ENCODE data around the gene ST6GALNAC3. TPM values are rescaled to one million over a fixed set of nuclear protein-coding genes. Genes with fewer than 3 reads are reported as not detected.

Gene ST6GALNAC3
- total RNA-seq, 2 experiments from 2014 or later, result 3.0 to 3.5 TPM

DNA sequence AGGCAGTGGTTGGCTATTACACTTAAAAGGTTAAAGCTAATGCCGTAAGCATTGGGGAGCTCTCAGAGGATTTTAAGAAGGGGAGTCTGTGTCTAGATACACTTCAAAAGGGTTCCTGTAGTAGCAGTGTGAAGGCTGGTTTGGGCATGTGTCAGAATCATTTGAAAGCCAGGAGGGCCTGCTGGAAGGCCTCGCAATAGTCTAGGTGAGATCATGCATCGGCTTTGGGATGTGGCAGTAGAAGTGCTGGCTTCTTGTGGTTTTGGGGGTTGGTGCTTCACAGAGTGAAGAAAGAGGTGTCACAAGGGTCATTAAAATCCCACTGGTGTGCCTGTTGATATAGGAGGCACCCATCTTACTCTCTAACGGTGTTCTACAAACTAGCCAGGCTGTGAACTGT, 85.7 kb downstream of the ST6GALNAC3 start:
- no peak overlapping the region for H3K4me3 Mint-ChIP-seq
- no peaks in the 10 kb centered on the region for H3K27me3 Mint-ChIP-seq
- no peak for DNase-seq
- no peak overlapping the region for H3K27ac Mint-ChIP-seq
- H3K9me3 Mint-ChIP-seq, result no peaks in the 10 kb centered on the region
- H3K4me1 Mint-ChIP-seq, result peaks cover 6% of the 10 kb centered on the region
- no peaks in the 10 kb centered on the region for H3K36me3 Mint-ChIP-seq

DNA sequence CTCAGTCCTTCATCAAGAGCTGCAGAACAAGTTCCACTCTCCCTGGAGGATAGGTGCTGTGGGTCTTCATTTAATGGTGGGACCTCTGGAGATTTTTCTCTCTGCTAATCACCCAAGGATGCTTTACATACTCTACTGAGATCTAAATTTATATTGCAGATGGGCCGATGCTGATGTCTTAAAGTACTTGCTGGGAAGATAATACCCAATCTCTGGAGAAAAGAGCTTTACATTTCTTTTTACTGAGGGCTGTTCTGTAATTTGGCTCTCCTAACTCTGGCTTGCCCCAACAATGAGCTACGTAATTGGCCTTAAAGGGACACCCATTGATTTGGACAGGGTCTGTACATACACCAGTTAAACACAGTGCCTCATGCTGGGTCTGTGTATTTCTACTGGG, 86.9 kb downstream of the ST6GALNAC3 start:
- Mint-ChIP-seq H3K36me3 (peaks cover 2% of the 10 kb centered on the region), H3K27ac (no peak overlapping the region), H3K4me3 (no peak overlapping the region), H3K4me1 (peaks cover 6% of the 10 kb centered on the region), H3K9me3 (peaks cover 3% of the 10 kb centered on the region), H3K27me3 (no peaks in the 10 kb centered on the region)
- DNase-seq, result no peak

DNA sequence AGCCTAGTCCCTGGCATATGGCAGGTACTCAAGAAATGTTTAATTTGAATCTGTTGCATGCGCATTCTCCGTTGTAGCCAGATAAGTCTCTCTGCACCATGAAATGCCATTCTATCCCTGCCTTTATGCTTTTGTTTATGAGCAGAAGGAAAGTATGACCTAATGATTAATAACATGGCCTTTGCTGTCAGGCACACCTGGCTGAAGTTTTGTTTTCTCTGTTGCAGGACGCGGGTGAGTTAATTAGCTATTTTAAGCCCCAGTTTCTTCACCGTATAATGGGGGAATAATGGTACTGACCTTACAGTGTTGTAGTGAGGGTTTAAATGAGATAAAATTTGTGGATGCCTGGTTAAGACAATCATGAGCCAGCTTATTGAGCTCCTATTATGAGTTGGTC, 87.7 kb downstream of the ST6GALNAC3 start:
- Mint-ChIP-seq H3K27ac (no peak overlapping the region), H3K4me3 (no peak overlapping the region), H3K36me3 (peaks cover 6% of the 10 kb centered on the region), H3K9me3 (peaks cover 7% of the 10 kb centered on the region), H3K4me1 (peaks cover 6% of the 10 kb centered on the region), H3K27me3 (no peaks in the 10 kb centered on the region)
- no peak for DNase-seq

DNA sequence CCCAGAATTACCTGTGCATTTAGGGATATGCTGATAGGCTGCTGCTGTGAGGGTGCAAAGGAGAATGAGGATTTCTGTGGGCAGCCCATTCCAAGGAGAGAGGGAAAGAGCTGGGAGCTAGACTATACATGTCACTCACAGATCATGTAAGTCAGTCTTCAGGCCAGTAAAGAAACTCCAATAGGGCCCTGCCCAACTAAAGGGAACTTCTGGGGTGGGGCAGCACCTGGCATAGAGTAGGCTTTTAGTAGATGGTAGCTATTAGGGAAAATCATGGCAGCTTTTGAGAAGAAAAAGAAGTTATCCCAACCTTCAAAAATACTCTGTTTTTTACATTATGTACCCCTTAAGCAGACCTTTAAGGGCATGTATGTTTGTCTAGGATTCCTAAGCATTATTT, 89.6 kb downstream of the ST6GALNAC3 start:
- Mint-ChIP-seq H3K4me1 (peaks cover 7% of the 10 kb centered on the region), H3K36me3 (peaks cover 20% of the 10 kb centered on the region), H3K4me3 (no peak overlapping the region), H3K27ac (no peak overlapping the region), H3K27me3 (no peaks in the 10 kb centered on the region), H3K9me3 (peaks cover 18% of the 10 kb centered on the region)
- no peak for DNase-seq

DNA sequence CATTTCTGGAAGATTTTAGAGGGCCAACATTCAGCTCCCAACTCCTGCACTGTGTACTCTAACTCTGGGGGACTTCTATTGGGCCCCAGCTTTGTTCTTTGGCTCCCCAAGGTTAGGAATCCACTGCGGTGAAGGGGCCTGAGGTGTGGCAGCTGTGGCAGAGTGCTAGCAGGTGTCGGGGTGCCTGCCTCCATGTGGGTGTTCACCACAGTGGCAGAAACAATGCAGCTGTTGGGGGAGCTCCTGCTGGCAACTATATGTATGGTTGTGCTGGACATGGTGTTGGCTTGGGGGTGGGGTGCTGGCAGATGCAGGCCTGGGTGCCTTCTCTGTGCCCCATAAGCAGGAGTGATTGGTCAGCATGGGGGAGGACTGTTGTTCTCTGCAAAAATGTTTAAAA, 95.5 kb downstream of the ST6GALNAC3 start:
- H3K27me3 Mint-ChIP-seq, result no peaks in the 10 kb centered on the region
- peak overlapping the region; percentile 27 for H3K27ac Mint-ChIP-seq
- H3K4me3 Mint-ChIP-seq, result no peak overlapping the region
- peaks cover 14% of the 10 kb centered on the region for H3K4me1 Mint-ChIP-seq
- DNase-seq, result no peak
- peaks cover 30% of the 10 kb centered on the region for H3K9me3 Mint-ChIP-seq
- H3K36me3 Mint-ChIP-seq, result peaks cover 31% of the 10 kb centered on the region

DNA sequence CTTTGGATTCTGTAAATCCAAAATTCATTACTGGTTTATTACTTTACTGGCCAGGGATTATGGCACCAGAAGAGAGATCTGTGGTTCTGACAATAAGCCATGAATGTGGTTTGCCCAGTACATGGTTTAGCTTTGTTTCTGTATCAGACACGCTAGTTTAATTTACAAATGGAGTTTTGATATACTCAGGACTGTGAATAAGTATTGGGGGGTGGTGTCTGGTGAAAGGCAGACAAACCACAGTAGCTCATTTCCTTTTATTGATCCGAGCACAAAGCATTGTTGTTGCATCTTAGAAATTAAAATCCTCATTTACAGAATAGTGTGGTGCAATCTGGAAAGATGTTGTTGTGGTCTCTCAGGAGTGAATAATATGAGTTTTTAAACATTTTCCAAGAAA, 96.0 kb downstream of the ST6GALNAC3 start:
- Mint-ChIP-seq H3K4me3 (no peak overlapping the region), H3K36me3 (peaks cover 32% of the 10 kb centered on the region), H3K27ac (no peak overlapping the region), H3K27me3 (no peaks in the 10 kb centered on the region), H3K4me1 (peaks cover 16% of the 10 kb centered on the region), H3K9me3 (peaks cover 30% of the 10 kb centered on the region)
- DNase-seq, result no peak

DNA sequence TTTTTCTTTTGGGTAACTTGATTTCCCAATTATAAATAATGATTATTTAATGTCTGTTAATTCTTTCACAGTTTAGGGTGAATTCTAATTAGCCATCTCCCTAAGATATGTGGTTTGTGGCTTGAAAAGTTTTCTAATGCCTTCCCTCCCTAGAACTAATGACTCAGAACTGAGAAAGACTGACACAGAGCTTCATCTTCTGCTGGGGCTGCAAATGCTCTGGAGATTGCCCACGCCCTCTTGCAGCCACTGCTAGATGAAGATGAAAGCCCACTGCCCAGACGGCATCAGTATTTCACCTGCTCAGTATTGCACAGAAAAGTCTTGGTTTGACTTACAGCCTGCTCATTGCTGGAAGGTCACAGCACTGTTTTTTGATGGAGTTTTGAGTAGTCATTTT, 101.5 kb downstream of the ST6GALNAC3 start:
- Mint-ChIP-seq H3K36me3 (peaks cover 9% of the 10 kb centered on the region), H3K4me3 (no peak overlapping the region), H3K4me1 (peaks cover 10% of the 10 kb centered on the region), H3K27ac (no peak overlapping the region), H3K27me3 (no peaks in the 10 kb centered on the region), H3K9me3 (peaks cover 13% of the 10 kb centered on the region)
- peak; percentile 38 for DNase-seq

DNA sequence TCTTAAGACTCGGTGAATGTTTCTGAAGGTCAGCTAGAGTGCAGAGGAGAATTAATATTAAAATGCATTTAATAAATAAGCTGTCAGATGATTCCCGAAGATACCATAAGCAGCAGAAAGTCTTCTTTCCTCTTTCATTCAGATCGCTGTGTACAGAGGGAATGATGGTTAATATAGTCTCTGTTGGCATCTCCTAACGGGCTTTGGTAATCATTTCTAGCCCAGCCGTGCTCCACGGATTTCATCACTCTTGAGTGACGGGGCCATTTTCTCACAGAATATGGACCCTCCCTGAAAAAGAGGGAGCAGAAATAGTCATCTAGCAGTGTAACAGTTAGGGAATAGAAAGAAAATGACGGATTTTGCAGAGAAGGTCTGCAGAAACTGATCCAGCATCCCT, 103.1 kb downstream of the ST6GALNAC3 start:
- Mint-ChIP-seq H3K9me3 (peaks cover 9% of the 10 kb centered on the region), H3K4me3 (no peak overlapping the region), H3K27ac (no peak overlapping the region), H3K27me3 (no peaks in the 10 kb centered on the region), H3K4me1 (peaks cover 10% of the 10 kb centered on the region), H3K36me3 (peaks cover 1% of the 10 kb centered on the region)
- DNase-seq, result no peak

DNA sequence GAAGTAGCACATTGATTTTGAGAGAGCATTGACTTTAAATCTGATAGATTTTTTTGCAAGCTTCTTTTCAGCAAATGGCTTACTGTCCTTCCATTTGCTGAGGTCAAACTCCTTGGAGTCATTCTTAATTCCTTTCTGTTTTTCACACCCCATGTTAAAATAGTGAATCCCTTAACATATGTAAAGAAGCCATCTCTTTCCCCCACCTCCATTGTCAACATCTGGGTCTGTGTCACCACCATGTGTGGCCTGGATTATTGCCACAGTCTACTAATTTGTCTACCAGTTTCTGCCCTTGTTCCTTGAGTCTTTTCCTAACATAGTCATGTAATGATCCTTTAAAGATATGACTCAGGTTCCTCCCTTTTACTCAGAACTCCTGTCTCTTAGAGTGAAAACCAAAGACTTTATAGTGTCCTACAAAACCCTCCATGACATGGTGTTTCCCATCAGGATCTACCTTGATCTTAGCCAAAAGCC, 104.7 kb downstream of the ST6GALNAC3 start:
- Mint-ChIP-seq H3K27me3 (no peaks in the 10 kb centered on the region), H3K4me1 (peaks cover 10% of the 10 kb centered on the region), H3K27ac (no peak overlapping the region), H3K4me3 (no peak overlapping the region), H3K36me3 (peaks cover 1% of the 10 kb centered on the region), H3K9me3 (peaks cover 1% of the 10 kb centered on the region)
- DNase-seq, result no peak

DNA sequence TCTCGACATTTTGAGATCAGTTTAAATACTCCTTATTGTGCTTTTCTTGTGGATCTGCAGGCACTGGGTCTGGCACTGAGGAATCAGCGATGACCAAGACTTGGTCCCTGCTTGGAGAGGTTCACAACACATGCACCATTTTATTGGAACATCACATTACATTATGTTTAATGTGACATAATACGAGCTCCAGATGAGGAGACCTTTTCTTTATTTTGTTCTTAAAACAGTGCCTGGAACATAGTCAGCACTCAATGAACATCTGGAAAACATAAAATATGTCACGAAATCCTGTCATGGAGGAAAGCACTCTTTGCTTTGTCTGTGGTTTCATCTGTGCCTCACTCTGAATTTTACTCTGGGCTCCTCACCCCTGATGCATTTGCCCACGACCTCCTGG, 110.7 kb downstream of the ST6GALNAC3 start:
- H3K9me3 Mint-ChIP-seq, result peaks cover 1% of the 10 kb centered on the region
- H3K27ac Mint-ChIP-seq, result no peak overlapping the region
- H3K4me3 Mint-ChIP-seq, result no peak overlapping the region
- H3K36me3 Mint-ChIP-seq, result peaks cover 3% of the 10 kb centered on the region
- no peaks in the 10 kb centered on the region for H3K4me1 Mint-ChIP-seq
- H3K27me3 Mint-ChIP-seq, result no peaks in the 10 kb centered on the region
- no peak for DNase-seq

DNA sequence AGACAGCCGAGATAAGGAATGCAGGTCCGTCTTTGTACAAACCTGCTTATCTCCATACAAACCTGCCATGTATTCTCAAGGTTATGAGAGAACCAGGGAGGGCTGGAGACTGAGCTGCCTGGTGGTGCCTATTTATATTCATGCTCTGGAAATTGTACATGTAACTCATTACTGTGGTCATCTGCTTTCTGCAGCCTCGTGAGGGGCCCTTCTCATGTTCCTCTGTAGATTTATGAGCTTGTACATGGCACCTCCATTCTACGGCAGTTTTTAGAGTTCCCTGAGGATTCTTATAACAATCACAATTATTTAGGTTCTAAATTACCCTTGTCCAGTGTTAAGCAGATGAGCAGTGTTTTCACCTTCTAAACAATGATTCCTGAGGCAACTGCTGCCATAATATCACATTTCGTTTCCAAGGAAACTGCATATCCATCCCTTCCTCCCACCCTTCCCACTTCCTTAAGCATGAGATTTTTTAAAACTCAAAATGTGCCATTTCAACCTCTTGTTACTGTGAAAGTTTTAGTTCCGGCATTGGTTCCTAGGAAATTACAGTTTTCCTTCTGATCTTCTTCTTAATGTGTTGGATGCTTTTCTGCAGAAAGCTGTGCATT, 112.1 kb downstream of the ST6GALNAC3 start:
- H3K27ac Mint-ChIP-seq, result no peak overlapping the region
- DNase-seq, result no peak
- no peaks in the 10 kb centered on the region for H3K9me3 Mint-ChIP-seq
- peaks cover 3% of the 10 kb centered on the region for H3K36me3 Mint-ChIP-seq
- no peaks in the 10 kb centered on the region for H3K4me1 Mint-ChIP-seq
- H3K27me3 Mint-ChIP-seq, result no peaks in the 10 kb centered on the region
- H3K4me3 Mint-ChIP-seq, result no peak overlapping the region

DNA sequence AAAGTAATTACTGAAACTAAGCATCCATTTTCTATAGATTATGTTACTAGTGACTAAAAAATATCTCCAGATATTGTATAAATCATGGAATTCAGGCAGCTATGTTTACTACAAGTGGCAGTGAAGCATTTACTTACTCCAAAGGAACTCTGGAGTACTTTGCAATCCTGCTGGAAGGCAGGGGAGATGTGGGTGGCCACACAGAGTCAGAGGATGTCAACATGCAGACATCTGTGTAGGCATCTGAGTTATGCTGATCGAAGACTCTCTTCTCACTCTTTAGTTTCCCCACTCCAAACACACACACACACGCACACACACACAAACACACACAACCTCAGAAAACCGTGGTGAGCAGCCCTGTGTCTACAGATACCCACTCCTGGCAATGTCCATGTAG, 112.9 kb downstream of the ST6GALNAC3 start:
- DNase-seq, result no peak
- H3K4me1 Mint-ChIP-seq, result no peaks in the 10 kb centered on the region
- no peaks in the 10 kb centered on the region for H3K9me3 Mint-ChIP-seq
- no peaks in the 10 kb centered on the region for H3K27me3 Mint-ChIP-seq
- no peak overlapping the region for H3K27ac Mint-ChIP-seq
- peaks cover 3% of the 10 kb centered on the region for H3K36me3 Mint-ChIP-seq
- H3K4me3 Mint-ChIP-seq, result no peak overlapping the region

DNA sequence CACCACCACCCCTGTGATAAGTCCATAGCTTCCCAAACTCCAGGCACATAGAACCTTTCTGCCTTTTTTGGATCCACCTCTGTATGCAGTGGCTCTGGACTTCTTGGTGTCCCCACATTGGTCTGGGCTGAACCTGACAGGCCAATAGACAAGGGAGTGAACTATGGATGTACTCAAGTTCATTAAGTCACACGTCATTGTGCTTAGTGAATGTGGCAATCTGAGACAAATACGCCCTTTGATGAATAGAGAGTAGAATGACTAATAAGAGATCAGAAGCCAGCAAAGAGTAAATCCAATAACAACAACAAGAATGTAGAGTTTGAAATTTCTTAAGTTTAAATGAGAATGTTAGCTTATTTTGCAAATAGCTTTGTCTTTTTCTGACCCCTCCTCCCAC, 114.8 kb downstream of the ST6GALNAC3 start:
- H3K27ac Mint-ChIP-seq, result no peak overlapping the region
- H3K9me3 Mint-ChIP-seq, result no peaks in the 10 kb centered on the region
- H3K27me3 Mint-ChIP-seq, result no peaks in the 10 kb centered on the region
- no peak overlapping the region for H3K4me3 Mint-ChIP-seq
- DNase-seq, result no peak
- H3K36me3 Mint-ChIP-seq, result peaks cover 3% of the 10 kb centered on the region
- no peaks in the 10 kb centered on the region for H3K4me1 Mint-ChIP-seq

DNA sequence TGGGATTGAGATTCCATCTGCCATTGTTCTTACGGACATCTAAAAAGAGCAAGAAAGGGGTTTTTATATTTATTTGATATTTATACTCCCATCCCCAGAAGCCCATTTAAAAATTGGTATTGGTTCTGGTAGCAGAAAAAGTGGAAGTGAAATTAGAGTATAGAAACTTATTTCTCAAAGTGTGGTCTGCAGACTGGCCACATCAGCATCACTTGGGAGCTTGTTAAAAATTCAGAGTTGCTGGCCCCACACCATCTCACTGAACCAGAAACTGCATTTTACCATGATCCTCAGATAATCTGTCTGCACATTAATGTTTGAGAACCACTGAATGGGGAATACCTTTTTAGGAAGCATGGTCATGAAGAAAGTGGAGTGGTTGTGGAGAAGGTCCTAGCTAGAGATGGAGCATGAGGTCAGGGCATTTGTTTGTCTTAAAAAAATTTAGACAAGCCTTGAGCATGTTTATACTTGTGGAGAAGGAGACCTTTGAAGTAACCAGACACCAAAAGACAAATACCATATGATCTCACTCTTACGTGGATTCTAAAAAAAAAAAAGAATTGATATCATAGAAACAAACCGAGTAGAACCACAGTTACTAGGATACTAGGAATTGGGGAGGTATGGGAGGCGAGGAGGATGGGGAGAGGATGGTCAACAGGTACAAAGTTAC, 116.3 kb downstream of the ST6GALNAC3 start:
- no peak overlapping the region for H3K27ac Mint-ChIP-seq
- no peaks in the 10 kb centered on the region for H3K9me3 Mint-ChIP-seq
- DNase-seq, result no peak

DNA sequence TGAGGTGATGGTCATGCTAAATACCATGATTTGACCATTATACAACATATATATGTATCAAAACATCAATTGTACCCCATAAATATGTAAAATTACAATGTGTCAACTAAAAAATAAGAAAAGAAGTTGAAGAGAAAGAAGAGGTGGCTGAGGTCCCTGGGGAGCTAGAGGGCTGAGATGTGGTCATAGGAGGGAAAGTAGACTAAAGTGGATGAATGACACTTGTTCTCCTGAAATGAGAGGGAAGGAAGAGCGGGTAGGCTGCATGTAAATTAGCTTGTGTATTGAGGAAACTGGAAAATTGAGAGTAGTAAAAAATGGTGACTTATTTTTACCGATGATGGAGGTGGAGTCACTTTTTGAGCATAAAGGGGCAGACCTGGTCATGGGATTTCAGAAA, 117.0 kb downstream of the ST6GALNAC3 start:
- no peak for DNase-seq
- Mint-ChIP-seq H3K27ac (no peak overlapping the region), H3K4me1 (no peaks in the 10 kb centered on the region), H3K27me3 (no peaks in the 10 kb centered on the region), H3K9me3 (no peaks in the 10 kb centered on the region), H3K36me3 (no peaks in the 10 kb centered on the region), H3K4me3 (no peak overlapping the region)

More for the DNA sequence above, 116.3 kb downstream of the ST6GALNAC3 start:
- H3K4me3 Mint-ChIP-seq, result no peak overlapping the region
- no peaks in the 10 kb centered on the region for H3K4me1 Mint-ChIP-seq
- H3K27me3 Mint-ChIP-seq, result no peaks in the 10 kb centered on the region
- no peaks in the 10 kb centered on the region for H3K36me3 Mint-ChIP-seq

DNA sequence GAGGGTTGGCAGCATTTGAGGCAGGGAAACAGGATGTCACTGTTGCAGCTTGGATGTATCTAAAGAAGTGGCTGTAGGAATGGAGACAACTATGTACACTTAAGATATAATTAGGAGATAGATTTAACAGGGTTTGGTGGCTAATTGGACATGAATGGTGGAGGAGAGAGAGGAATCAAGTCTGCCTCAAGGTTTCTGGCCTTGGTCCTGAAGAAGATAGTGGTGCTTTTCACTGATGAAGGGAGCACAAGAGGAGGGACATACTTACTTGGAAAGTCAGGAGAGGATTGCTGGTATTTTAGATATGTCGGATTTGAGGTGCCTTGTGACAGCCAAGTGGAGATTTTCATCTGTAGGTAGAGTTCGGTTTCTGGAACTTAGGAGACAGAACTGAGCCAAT, 123.9 kb downstream of the ST6GALNAC3 start:
- no peak overlapping the region for H3K27ac Mint-ChIP-seq
- H3K27me3 Mint-ChIP-seq, result no peaks in the 10 kb centered on the region
- DNase-seq, result no peak
- peaks cover 8% of the 10 kb centered on the region for H3K36me3 Mint-ChIP-seq
- peaks cover 10% of the 10 kb centered on the region for H3K9me3 Mint-ChIP-seq
- H3K4me3 Mint-ChIP-seq, result no peak overlapping the region
- no peaks in the 10 kb centered on the region for H3K4me1 Mint-ChIP-seq
